ENCODE data around the gene PPP1R12C.

Gene PPP1R12C

GRCh38 chr19:55081770-55082019 is 35.7 kb downstream of the PPP1R12C start:
- Histone ChIP-seq H3K4me3 (ENCODE audit: low read length) (no peak overlapping the region), H3K4me1 (ENCODE audit: control insufficient read depth, insufficient read depth, low read length) (peaks cover 45% of the 10 kb centered on the region), H3K9me3 (ENCODE audit: control insufficient read depth, low read length) (no peaks in the 10 kb centered on the region), H3K36me3 (ENCODE audit: control insufficient read depth, insufficient read depth, low read length) (no peaks in the 10 kb centered on the region), H3K27me3 (ENCODE audit: control insufficient read depth, insufficient read depth, low read length) (peaks cover 46% of the 10 kb centered on the region), H3K9ac (ENCODE audit: low read length) (no peak overlapping the region)

GRCh38 chr19:55080968-55081769 is 36.3 kb downstream of the PPP1R12C start:
- no peaks in the 10 kb centered on the region for H3K9me3 ChIP-seq (ENCODE audit: control insufficient read depth, low read length)
- H3K4me3 ChIP-seq (ENCODE audit: low read length) = no peak overlapping the region
- H3K27me3 ChIP-seq (ENCODE audit: control insufficient read depth, insufficient read depth, low read length) = peaks cover 45% of the 10 kb centered on the region
- peaks cover 43% of the 10 kb centered on the region for H3K4me1 ChIP-seq (ENCODE audit: control insufficient read depth, insufficient read depth, low read length)
- no peaks in the 10 kb centered on the region for H3K36me3 ChIP-seq (ENCODE audit: control insufficient read depth, insufficient read depth, low read length)
- H3K9ac ChIP-seq (ENCODE audit: low read length) = no peak overlapping the region

GRCh38 chr19:55080121-55080967 is 37.1 kb downstream of the PPP1R12C start:
- H3K9ac ChIP-seq (ENCODE audit: low read length) = no peak overlapping the region
- no peak overlapping the region for H3K4me3 ChIP-seq (ENCODE audit: low read length)
- H3K36me3 ChIP-seq (ENCODE audit: control insufficient read depth, insufficient read depth, low read length) = no peaks in the 10 kb centered on the region
- peaks cover 41% of the 10 kb centered on the region for H3K27me3 ChIP-seq (ENCODE audit: control insufficient read depth, insufficient read depth, low read length)
- no peaks in the 10 kb centered on the region for H3K9me3 ChIP-seq (ENCODE audit: control insufficient read depth, low read length)
- peaks cover 46% of the 10 kb centered on the region for H3K4me1 ChIP-seq (ENCODE audit: control insufficient read depth, insufficient read depth, low read length)

GRCh38 chr19:55079400-55080038 is 37.9 kb downstream of the PPP1R12C start:
- Histone ChIP-seq H3K4me1 (ENCODE audit: control insufficient read depth, insufficient read depth, low read length) (peaks cover 51% of the 10 kb centered on the region), H3K27me3 (ENCODE audit: control insufficient read depth, insufficient read depth, low read length) (peaks cover 38% of the 10 kb centered on the region), H3K9ac (ENCODE audit: low read length) (no peak overlapping the region), H3K9me3 (ENCODE audit: control insufficient read depth, low read length) (no peaks in the 10 kb centered on the region), H3K4me3 (ENCODE audit: low read length) (no peak overlapping the region), H3K36me3 (ENCODE audit: control insufficient read depth, insufficient read depth, low read length) (no peaks in the 10 kb centered on the region)

GRCh38 chr19:55078996-55079395 is 38.4 kb downstream of the PPP1R12C start:
- Histone ChIP-seq H3K9me3 (ENCODE audit: control insufficient read depth, low read length) (no peaks in the 10 kb centered on the region), H3K27me3 (ENCODE audit: control insufficient read depth, insufficient read depth, low read length) (peaks cover 33% of the 10 kb centered on the region), H3K4me3 (ENCODE audit: low read length) (no peak overlapping the region), H3K9ac (ENCODE audit: low read length) (peak overlapping the region; percentile 37), H3K4me1 (ENCODE audit: control insufficient read depth, insufficient read depth, low read length) (peaks cover 51% of the 10 kb centered on the region), H3K36me3 (ENCODE audit: control insufficient read depth, insufficient read depth, low read length) (no peaks in the 10 kb centered on the region)

GRCh38 chr19:55077106-55077505 is 40.3 kb downstream of the PPP1R12C start:
- H3K9me3 ChIP-seq (ENCODE audit: control insufficient read depth, low read length) = no peaks in the 10 kb centered on the region
- no peaks in the 10 kb centered on the region for H3K36me3 ChIP-seq (ENCODE audit: control insufficient read depth, insufficient read depth, low read length)
- H3K4me1 ChIP-seq (ENCODE audit: control insufficient read depth, insufficient read depth, low read length) = peaks cover 52% of the 10 kb centered on the region
- H3K27me3 ChIP-seq (ENCODE audit: control insufficient read depth, insufficient read depth, low read length) = peaks cover 25% of the 10 kb centered on the region
- H3K9ac ChIP-seq (ENCODE audit: low read length) = no peak overlapping the region
- H3K4me3 ChIP-seq (ENCODE audit: low read length) = no peak overlapping the region

GRCh38 chr19:55076321-55076720 is 41.1 kb downstream of the PPP1R12C start:
- Histone ChIP-seq H3K9ac (ENCODE audit: low read length) (peak overlapping the region; percentile 90), H3K4me1 (ENCODE audit: control insufficient read depth, insufficient read depth, low read length) (peaks cover 55% of the 10 kb centered on the region), H3K36me3 (ENCODE audit: control insufficient read depth, insufficient read depth, low read length) (no peaks in the 10 kb centered on the region), H3K27me3 (ENCODE audit: control insufficient read depth, insufficient read depth, low read length) (peaks cover 18% of the 10 kb centered on the region), H3K9me3 (ENCODE audit: control insufficient read depth, low read length) (no peaks in the 10 kb centered on the region), H3K4me3 (ENCODE audit: low read length) (peak overlapping the region; percentile 60)

GRCh38 chr19:55075371-55075998 is 42.0 kb downstream of the PPP1R12C start, which contains the start of gene EPS8L1:
EPS8L1 (plus strand) TSS chr19:55075869; CDS start chr19:55076445, 576 bp downstream.
- Histone ChIP-seq H3K36me3 (ENCODE audit: control insufficient read depth, insufficient read depth, low read length) (no peaks in the 10 kb centered on the region), H3K4me1 (ENCODE audit: control insufficient read depth, insufficient read depth, low read length) (peaks cover 54% of the 10 kb centered on the region), H3K4me3 (ENCODE audit: low read length) (peak within 1 kb of the TSS; percentile 60), H3K9me3 (ENCODE audit: control insufficient read depth, low read length) (no peaks in the 10 kb centered on the region), H3K27me3 (ENCODE audit: control insufficient read depth, insufficient read depth, low read length) (peaks cover 14% of the 10 kb centered on the region), H3K9ac (ENCODE audit: low read length) (peak within 1 kb of the TSS; percentile 90)

GRCh38 chr19:55071913-55072312 is 45.5 kb downstream of the PPP1R12C start:
- Histone ChIP-seq H3K27me3 (ENCODE audit: control insufficient read depth, insufficient read depth, low read length) (peaks cover 9% of the 10 kb centered on the region), H3K9ac (ENCODE audit: low read length) (peak overlapping the region; percentile 48), H3K4me3 (ENCODE audit: low read length) (no peak overlapping the region), H3K4me1 (ENCODE audit: control insufficient read depth, insufficient read depth, low read length) (peaks cover 56% of the 10 kb centered on the region), H3K36me3 (ENCODE audit: control insufficient read depth, insufficient read depth, low read length) (no peaks in the 10 kb centered on the region), H3K9me3 (ENCODE audit: control insufficient read depth, low read length) (no peaks in the 10 kb centered on the region)

GRCh38 chr19:55071129-55071502 is 46.3 kb downstream of the PPP1R12C start:
- H3K4me3 ChIP-seq (ENCODE audit: low read length) = no peak overlapping the region
- H3K36me3 ChIP-seq (ENCODE audit: control insufficient read depth, insufficient read depth, low read length) = no peaks in the 10 kb centered on the region
- no peaks in the 10 kb centered on the region for H3K9me3 ChIP-seq (ENCODE audit: control insufficient read depth, low read length)
- peak overlapping the region; percentile 48 for H3K9ac ChIP-seq (ENCODE audit: low read length)
- H3K4me1 ChIP-seq (ENCODE audit: control insufficient read depth, insufficient read depth, low read length) = peaks cover 50% of the 10 kb centered on the region
- H3K27me3 ChIP-seq (ENCODE audit: control insufficient read depth, insufficient read depth, low read length) = peaks cover 6% of the 10 kb centered on the region

GRCh38 chr19:55070466-55071128 is 46.8 kb downstream of the PPP1R12C start:
- Histone ChIP-seq H3K27me3 (ENCODE audit: control insufficient read depth, insufficient read depth, low read length) (peaks cover 6% of the 10 kb centered on the region), H3K4me1 (ENCODE audit: control insufficient read depth, insufficient read depth, low read length) (peaks cover 47% of the 10 kb centered on the region), H3K36me3 (ENCODE audit: control insufficient read depth, insufficient read depth, low read length) (no peaks in the 10 kb centered on the region), H3K9me3 (ENCODE audit: control insufficient read depth, low read length) (no peaks in the 10 kb centered on the region), H3K9ac (ENCODE audit: low read length) (no peak overlapping the region), H3K4me3 (ENCODE audit: low read length) (no peak overlapping the region)

Measured in mucosa of stomach (tissue), 1 donor.